ENCODE data around the gene MLLT10.

MLLT10 gene

DNA sequence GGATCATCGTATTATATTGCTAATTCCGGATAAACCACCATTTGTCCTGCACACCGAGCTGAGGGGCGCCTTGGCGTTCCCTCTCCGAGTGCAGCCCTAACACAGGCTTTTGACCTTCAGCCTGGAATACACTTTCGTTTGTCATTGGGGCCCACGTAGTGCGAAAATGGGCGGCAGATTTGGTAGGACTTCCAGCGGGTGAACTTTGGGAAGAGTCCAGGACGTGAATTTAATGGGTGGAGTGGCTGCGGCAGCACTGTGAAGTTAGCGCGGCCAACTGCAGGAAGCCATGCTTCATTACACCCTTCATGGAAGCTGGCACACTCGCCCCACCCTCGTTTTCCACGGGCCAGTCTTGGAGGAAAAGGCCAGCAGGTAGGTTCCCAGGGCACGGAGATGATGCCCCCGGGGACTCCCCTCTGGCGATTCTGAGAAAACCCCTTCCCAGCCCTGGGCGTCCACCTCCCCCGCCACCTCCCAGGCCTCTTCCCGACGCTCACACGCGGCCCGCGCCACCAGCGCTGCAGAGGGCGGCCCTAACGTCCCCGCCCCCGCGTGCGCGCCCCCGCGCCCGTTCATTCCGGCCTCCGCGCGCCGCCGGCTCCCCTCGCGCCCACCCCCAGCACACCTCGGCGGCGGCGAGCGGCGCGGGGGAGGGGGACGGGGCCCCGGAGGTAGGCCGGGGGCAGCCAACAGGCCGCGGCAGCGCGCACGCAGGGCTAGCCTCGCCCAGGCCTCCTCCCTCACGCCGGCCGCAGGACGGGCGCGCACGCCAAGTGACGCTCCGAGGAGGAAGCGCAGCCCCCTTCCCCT lies at the start of gene MLLT10:
MLLT10 (plus strand) TSS at position 766 of the 813 bp plus-strand sequence. CDS start 413 bp downstream, outside the sequence.
- Histone ChIP-seq H3K9me3 (ENCODE audit: control insufficient read depth, insufficient read depth, low read length) (no peaks in the 10 kb centered on the region), H3K36me3 (ENCODE audit: insufficient read depth, low read length) (peaks cover 2% of the 10 kb centered on the region; the same call in 1 of the 2 replicates), H3K4me1 (ENCODE audit: insufficient read depth, low read length) (peaks cover 16% of the 10 kb centered on the region), H3K9ac (ENCODE audit: low read depth, low read length) (peak within 1 kb of the TSS; percentile 96)

DNA sequence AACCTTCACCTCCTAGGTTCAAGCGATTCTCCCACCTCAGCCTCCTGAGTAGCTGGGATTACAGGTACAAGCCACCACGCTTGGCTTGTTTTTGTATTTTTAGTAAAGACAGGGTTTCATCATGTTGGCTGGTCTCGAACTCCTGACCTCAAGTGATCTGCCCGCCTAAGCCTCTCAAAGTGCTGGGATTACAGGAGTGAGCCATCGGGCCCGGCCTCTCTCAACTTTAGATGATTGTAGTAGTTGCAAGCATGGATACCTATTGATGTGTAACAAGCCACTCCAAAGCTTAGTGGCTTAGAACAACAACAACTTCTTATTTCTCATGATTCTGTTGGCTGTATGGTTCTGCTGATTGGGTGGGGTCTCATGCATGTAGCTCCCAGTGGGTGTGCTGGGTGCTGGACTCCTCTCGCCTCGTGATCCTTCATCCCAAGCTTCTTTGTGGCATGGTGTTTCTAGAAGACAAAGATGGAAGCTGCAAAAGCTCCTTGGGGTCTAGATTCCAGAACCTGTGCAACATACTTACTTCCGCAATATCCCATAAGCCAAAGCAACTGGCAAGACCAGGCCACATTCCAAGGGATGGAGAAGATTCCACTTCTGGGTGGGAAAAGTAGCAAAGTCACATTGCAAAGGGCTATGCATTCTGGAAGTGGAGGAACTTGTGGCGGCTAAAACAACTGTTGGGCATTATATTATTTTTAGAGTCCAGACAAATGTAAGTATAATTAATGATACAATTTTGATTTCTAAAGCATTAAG lies 46.4 kb upstream of the MLLT10 start:
- H3K9ac ChIP-seq (ENCODE audit: low read depth, low read length): no peak overlapping the region
- H3K4me1 ChIP-seq (ENCODE audit: insufficient read depth, low read length): no peaks in the 10 kb centered on the region; the same call in 1 of the 2 replicates
- H3K9me3 ChIP-seq (ENCODE audit: control insufficient read depth, insufficient read depth, low read length): no peaks in the 10 kb centered on the region
- no peaks in the 10 kb centered on the region for H3K36me3 ChIP-seq (ENCODE audit: insufficient read depth, low read length)

DNA sequence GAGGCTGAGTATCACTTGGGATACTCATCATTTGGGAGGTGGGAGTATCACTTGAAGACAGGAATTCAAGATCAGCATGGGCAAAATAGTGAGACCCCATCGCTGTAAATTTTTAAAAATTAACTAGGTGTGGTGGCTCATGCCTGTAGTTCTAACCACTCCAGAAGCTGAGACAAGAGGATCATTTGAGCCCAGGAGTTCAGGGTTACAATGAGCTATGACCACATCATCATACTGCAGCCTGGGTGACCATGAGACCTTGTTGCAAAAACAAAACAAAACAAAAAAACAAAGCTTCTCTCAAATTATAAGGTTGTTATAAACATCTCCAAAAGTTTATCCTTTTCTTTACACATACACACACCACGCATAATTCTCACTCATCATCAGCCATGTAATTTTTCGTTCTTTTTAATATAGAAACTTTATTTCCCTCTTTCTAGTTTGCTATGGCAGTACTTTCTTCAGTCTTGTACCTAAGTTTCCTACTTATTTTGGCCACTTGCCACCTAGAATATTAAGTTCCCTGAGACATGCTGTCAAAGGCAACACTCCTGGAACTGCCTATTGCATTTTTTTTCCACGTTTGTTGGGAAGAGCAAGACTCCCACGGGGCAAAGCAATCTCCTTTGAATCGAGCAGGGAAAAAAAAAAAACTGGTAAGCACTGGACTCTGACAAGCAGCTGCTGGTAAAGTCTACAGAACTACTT lies 45.6 kb upstream of the MLLT10 start:
- no peaks in the 10 kb centered on the region for H3K36me3 ChIP-seq (ENCODE audit: insufficient read depth, low read length)
- no peaks in the 10 kb centered on the region; the same call in 1 of the 2 replicates for H3K4me1 ChIP-seq (ENCODE audit: insufficient read depth, low read length)
- H3K9ac ChIP-seq (ENCODE audit: low read depth, low read length): no peak overlapping the region
- H3K9me3 ChIP-seq (ENCODE audit: control insufficient read depth, insufficient read depth, low read length): no peaks in the 10 kb centered on the region

DNA sequence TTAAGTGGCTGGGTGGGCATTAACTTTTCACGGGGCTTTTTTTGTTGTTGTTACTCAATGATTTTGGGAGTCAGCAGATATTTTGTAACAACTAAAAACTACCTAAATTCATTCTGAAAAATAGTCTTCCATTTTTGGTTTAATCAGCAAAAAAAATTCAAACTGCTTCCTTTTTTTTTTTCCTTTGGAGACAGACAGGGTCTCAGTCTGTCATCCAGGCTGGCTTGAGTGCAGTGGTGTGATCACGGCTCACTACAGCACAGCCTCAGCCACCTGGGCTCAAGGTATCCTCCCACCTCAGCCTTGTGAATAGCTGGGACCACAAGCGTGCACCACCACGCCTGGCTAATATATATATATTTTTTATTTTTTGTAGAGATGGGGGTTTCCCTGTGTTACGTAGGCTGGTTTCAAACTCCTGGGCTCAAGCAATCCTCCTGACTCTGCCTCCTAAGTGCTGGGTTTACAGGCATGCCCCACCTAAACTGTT lies 45.0 kb upstream of the MLLT10 start:
- Histone ChIP-seq H3K9me3 (ENCODE audit: control insufficient read depth, insufficient read depth, low read length) (no peaks in the 10 kb centered on the region), H3K4me1 (ENCODE audit: insufficient read depth, low read length) (no peaks in the 10 kb centered on the region; the same call in 1 of the 2 replicates)

DNA sequence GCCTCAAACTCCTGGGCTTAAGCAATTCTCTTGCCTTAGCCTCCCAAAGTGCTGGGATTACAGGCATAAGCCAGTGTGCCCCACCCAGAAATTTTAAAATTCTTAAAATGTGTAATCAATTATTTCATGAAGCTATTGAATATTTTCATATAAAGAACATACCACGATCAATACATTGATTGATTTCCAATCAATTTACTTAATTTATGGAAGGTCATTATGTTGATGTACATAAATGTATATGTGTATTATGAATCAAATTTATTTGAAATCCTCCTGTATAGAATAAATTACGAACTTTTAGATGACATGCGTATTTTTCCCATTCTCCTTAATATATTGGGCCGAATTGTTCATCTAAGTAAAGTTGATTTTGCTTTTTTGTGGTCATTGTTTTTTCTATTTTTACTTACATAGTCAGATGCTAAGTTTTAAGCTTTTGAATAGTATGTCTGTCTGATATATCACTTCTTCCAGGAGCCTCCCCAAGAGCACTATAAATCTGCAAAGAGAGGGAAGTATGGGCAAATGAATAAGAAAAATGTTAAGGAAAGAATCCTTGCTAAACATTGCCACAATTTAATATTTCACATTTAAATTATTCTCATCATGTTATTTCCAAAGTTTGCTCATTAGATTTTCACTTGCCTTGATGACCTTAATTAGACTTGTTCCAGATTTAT lies 43.9 kb upstream of the MLLT10 start:
- H3K36me3 ChIP-seq (ENCODE audit: insufficient read depth, low read length): no peaks in the 10 kb centered on the region
- no peak overlapping the region for H3K9ac ChIP-seq (ENCODE audit: low read depth, low read length)
- no peaks in the 10 kb centered on the region for H3K9me3 ChIP-seq (ENCODE audit: control insufficient read depth, insufficient read depth, low read length)
- H3K4me1 ChIP-seq (ENCODE audit: insufficient read depth, low read length): no peaks in the 10 kb centered on the region; the same call in 1 of the 2 replicates

More for the DNA sequence above, 45.0 kb upstream of the MLLT10 start:
- Histone ChIP-seq H3K9ac (ENCODE audit: low read depth, low read length) (no peak overlapping the region), H3K36me3 (ENCODE audit: insufficient read depth, low read length) (no peaks in the 10 kb centered on the region)

DNA sequence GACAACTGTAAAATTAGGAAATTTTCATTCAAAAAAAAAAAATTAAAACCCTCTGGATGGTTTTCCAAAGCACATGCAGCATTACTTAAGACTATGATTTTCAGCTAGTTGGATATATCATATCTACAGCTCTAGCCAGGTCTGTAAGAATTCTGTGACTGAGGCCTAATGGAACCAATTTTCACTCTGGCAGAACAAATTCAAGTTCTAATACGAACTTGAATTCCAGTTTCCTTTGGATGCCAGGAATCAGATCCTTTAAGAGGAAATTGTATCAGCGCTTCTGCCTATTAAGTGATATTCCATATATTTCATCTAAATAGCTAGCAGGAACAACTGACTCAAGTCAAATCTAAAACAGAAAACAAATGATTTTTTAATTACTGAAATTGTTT lies 43.3 kb upstream of the MLLT10 start:
- no peaks in the 10 kb centered on the region for H3K36me3 ChIP-seq (ENCODE audit: insufficient read depth, low read length)
- H3K9ac ChIP-seq (ENCODE audit: low read depth, low read length): no peak overlapping the region
- no peaks in the 10 kb centered on the region; the same call in 1 of the 2 replicates for H3K4me1 ChIP-seq (ENCODE audit: insufficient read depth, low read length)
- H3K9me3 ChIP-seq (ENCODE audit: control insufficient read depth, insufficient read depth, low read length): no peaks in the 10 kb centered on the region

DNA sequence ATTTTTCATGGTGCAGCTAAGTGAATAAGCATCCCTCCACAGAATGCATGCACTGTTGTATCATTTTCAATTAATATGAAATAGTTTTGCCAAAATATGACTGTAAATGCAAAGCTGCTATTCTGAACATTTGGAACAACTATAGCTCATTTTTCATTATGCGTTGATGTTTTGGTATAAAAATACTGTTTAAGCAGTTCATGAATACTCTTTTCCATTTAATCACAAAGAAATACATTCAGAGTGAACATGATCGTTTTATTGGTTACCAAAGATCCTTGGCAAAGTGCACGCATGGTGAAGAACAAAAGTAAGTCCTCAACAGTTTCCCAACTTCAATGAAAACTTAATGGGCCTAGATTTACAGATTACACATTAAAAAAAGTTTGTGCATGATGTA lies 41.6 kb upstream of the MLLT10 start:
- Histone ChIP-seq H3K36me3 (ENCODE audit: insufficient read depth, low read length) (no peaks in the 10 kb centered on the region), H3K9me3 (ENCODE audit: control insufficient read depth, insufficient read depth, low read length) (no peaks in the 10 kb centered on the region), H3K4me1 (ENCODE audit: insufficient read depth, low read length) (no peaks in the 10 kb centered on the region; the same call in 1 of the 2 replicates), H3K9ac (ENCODE audit: low read depth, low read length) (no peak overlapping the region)

DNA sequence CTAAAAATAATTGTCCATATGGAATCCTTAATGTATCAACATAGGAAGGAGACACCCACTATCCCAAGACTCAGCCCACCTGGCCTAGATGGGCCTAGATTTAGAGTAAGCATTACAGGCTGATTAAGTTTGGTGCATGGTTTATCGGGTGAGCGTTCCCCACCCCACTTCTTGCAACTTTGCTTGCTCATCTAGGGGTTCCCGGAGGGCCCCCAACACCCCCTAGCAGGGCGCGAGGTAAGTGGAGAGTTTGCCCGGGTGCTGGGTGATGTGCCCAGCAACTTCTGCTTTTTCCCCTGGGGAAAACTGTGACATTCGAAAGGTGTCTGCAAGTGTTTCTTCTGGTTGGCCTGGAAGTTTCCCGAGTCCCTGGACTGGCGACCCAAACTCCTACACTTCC lies 40.2 kb upstream of the MLLT10 start:
- Histone ChIP-seq H3K9me3 (ENCODE audit: control insufficient read depth, insufficient read depth, low read length) (no peaks in the 10 kb centered on the region), H3K9ac (ENCODE audit: low read depth, low read length) (peak overlapping the region; percentile 79; the same call in 1 of the 2 replicates), H3K4me1 (ENCODE audit: insufficient read depth, low read length) (peaks cover 10% of the 10 kb centered on the region; the same call in 1 of the 2 replicates), H3K36me3 (ENCODE audit: insufficient read depth, low read length) (no peaks in the 10 kb centered on the region)

DNA sequence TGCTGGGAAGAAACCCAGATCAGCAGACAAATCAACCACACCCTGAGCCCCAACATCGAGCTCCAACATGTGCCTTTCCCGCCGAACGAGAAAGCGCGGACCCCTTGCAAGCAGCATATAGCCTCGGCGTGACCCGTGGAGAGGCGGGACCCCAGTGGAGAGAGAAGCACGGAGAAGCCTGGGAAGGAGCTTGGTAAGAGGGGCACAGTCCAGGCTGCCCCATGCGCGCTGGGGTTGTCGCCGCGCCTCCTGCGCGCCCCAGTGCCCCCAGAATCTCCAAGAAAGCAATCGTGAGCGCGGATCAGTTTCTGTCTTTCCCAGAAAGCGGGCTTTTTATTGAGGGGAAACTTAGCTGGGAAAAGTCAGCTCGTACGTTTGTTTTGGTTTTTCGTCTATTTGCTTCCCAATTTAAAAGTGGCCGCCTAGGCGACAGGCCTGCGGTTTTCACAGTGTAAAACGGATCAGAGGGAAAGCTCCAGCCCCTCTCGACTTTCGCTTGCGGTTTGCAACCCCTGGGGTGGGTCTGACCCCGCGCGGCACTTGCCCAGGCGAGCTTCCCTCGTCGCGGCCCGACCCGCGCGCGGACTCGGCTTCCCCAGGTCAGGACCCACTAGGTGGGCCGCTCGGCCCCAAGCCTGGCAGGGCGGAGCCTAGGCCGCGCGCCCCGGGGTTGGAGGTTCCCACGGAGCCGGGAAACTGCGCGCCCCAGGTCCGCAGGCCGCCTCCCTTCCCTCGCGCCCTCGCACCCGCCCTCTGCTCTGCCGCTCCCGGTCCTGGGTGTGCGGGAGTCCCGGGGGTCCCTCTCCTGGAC lies 39.6 kb upstream of the MLLT10 start:
- H3K9ac ChIP-seq (ENCODE audit: low read depth, low read length): peak overlapping the region; percentile 79

DNA sequence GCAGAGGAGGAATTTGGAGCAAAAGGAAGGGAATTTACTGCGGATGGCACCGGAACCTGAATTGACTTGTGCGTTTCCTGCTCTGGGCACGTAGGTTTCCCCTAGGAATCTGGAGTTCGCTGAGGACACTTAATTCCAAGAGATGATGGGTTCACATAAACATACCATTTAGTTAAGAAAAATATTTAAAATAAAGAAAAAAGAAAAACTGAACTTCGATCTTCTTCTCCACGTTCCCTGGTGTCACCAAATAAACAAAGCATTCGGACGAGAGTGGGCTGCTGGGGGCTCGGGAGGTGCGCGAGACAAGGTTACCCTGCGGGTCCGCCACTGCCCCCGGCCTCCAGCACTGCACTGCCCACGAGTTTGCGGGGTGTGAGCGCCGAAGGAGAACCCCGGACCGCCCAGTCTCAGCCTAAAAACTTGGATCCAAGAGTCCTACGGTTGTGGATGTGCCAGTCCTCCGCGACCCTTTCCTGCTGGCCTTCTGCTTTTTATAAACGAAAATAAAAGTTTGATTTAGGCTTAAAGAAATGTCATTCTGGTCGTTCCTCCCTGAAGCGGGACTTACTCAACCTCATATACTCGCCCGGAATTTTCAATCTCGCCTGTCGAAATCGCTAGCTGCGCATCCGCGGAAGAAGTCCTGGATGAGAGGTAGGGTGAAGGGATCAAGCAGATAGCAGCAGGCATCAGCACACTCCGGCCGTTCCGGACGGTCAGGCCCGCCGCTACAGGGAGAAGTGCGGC lies 38.9 kb upstream of the MLLT10 start:
- Histone ChIP-seq H3K36me3 (ENCODE audit: insufficient read depth, low read length) (no peaks in the 10 kb centered on the region), H3K4me1 (ENCODE audit: insufficient read depth, low read length) (peaks cover 17% of the 10 kb centered on the region), H3K9ac (ENCODE audit: low read depth, low read length) (peak overlapping the region; percentile 79), H3K9me3 (ENCODE audit: control insufficient read depth, insufficient read depth, low read length) (no peaks in the 10 kb centered on the region)

More for the DNA sequence above, 39.6 kb upstream of the MLLT10 start:
- Histone ChIP-seq H3K4me1 (ENCODE audit: insufficient read depth, low read length) (peaks cover 16% of the 10 kb centered on the region), H3K9me3 (ENCODE audit: control insufficient read depth, insufficient read depth, low read length) (no peaks in the 10 kb centered on the region), H3K36me3 (ENCODE audit: insufficient read depth, low read length) (no peaks in the 10 kb centered on the region)

DNA sequence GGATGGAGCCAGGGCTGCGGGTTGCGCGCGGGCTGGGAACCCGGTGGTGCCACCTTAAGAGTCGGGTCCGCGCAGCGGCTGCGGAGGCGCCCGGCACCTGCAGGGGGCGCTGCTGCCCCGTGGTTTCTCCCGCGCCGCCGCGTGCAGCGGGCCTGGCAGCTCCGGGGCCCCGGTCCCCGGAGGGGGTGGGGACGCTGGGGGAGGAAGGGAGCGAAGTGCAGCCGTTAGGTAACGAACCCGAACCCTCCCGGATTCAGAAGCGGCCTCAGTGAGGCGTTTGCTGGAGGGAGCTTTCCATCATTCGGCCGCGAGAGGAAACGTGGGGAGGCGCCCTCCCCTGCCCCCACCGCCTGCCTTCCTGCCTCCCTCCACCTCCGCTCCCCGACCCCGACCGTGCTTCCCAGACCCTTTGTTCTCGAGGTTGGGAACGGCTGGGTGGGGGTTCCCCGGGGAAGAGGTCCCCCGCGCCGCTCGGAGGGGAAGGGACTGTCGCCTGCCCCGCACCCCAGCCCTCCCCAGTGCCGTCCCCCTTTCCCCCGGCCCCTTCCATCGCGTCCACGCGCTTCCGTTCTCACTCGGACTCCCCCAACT lies 38.2 kb upstream of the MLLT10 start:
- H3K9ac ChIP-seq (ENCODE audit: low read depth, low read length): peak overlapping the region; percentile 88
- H3K4me1 ChIP-seq (ENCODE audit: insufficient read depth, low read length): peaks cover 17% of the 10 kb centered on the region
- no peaks in the 10 kb centered on the region for H3K9me3 ChIP-seq (ENCODE audit: control insufficient read depth, insufficient read depth, low read length)
- H3K36me3 ChIP-seq (ENCODE audit: insufficient read depth, low read length): no peaks in the 10 kb centered on the region
